ENCODE measurements around the gene HYAL1.
A peak's percentile ranks its signal among the peaks of the same experiment; 100 is the strongest.
"Not testable (repeated sequence)": the region's sequence is repeated elsewhere in the genome, so short reads cannot be mapped to it uniquely, and the experiment has no call there.

The HYAL1 gene

GRCh38 chr3:50271314-50271936, 31.9 kb downstream of the HYAL1 start:
- no peak for DNase-seq

- no peak for DNase-seq
Observed at GRCh38 chr3:50270422-50271224, 32.8 kb downstream of the HYAL1 start.

DNA sequence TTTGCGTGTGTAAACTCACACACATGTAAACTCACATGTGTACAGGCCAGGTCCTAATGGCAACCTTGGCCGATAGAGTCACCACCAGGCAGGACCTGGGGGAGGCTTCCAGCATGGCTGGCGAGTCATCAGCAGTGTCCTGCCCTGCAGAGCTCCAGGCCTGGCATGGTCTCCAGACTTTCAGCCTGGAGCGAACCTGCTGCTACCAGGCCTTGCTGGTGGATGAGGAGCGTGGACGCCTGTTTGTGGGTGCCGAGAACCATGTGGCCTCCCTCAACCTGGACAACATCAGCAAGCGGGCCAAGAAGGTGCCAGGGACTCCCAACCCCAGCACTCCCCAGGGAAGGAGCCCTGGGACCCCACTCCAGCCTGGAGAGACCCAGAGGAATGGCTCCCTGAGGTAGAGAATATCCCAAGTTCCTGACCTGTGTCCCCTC, 33.4 kb downstream of the HYAL1 start:
- DNase-seq = no peak

DNA sequence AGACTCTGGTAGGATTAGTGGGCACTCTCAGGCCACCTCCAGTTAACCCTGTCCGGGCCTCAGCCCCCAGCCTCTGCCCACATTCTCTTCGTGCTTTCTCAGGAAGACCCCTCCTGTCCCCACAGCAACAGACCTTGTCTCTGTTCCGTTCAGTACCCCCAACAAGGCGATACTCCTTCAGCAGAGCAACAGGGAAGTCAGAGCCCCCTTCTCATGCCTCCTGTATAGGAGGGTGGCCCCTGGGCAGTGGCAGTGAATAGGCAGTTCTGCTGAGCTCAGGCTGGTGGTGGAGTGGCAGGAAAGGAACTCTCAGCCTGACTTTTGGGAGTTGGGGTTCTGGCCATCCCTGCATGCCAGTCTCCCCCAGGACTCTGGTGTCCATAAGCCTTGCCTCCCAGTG, 33.9 kb downstream of the HYAL1 start:
- DNase-seq = no peak

DNA sequence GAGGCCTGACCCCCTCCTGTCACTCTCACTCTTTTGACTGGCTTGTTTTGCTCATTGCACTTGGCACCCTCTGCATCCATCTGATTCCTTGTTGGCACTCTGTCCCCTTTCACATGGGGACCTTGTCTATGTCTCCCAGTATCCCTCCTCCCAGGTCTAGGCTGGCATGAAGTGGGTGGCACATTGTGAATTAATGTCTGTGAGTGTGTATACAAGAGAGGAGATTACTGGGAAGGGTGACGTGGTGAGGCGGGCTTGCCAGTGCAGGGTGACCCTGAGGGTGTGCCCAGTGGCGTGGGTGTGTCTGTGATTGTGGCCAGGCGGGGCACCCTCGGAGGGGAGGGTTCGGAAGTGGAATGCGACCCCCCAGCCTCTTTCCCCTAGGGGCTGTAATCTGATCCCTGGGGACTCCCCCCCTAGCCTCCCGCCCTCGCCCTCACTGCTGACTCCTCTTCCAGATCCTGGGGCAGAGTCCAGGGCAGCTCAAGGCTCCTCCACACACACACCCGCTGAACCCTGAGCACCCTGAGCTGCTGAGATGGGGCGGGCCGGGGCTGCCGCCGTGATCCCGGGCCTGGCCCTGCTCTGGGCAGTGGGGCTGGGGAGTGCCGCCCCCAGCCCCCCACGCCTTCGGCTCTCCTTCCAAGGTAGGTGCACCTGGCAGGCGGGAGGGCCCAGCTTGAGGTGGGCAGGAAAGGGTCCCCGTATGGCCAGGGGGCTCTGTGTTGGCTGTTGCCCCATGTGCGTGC, 34.5 kb downstream of the HYAL1 start, which contains the start of gene SEMA3B:
Gene SEMA3B, plus strand, starts transcription at position 445 of the 749 bp plus-strand sequence. Its CDS starts 94 bp downstream, at position 539.
- no peak for DNase-seq

GRCh38 chr3:50268276-50268675, 35.1 kb downstream of the HYAL1 start:
- DNase-seq = no peak

DNA sequence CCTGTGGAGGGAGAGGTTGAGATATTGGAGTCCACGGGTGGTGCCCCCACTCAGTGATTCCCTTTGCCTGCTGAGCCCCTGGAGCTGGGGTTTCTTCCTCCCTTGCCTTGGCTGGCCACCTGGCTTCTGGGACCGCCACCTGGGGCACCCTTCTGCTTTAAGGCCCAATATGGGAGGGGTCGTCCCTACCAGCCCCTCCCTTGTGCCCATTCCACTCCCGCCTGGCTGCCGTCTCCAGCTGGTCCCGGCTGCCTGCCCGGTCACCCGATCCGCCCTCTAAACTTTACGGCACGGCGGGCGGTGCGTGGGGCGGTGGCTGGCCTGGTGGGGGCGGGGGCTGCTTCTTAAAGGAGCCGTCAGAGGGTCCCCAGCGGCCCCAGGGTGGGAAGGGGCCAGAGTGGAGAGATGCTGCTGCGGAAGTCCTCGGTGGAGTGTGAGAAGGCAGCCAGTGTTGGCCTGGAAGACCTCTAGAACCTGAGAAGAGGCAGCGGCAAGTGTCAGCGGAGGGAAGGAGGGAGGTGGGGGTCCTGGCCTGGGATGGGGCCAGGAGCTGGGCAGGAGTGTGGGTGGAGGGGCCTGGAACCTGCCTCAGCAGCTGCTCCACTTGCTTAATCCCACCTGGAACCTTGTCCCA, 36.0 kb downstream of the HYAL1 start:
- DNase-seq = peak; percentile 53

- no peak for DNase-seq
Observed at GRCh38 chr3:50266836-50267235, 36.5 kb downstream of the HYAL1 start.

- DNase-seq = no peak
Observed at GRCh38 chr3:50266017-50266416, 37.4 kb downstream of the HYAL1 start.

GRCh38 chr3:50265571-50265970, 37.8 kb downstream of the HYAL1 start:
- DNase-seq = no peak

DNA sequence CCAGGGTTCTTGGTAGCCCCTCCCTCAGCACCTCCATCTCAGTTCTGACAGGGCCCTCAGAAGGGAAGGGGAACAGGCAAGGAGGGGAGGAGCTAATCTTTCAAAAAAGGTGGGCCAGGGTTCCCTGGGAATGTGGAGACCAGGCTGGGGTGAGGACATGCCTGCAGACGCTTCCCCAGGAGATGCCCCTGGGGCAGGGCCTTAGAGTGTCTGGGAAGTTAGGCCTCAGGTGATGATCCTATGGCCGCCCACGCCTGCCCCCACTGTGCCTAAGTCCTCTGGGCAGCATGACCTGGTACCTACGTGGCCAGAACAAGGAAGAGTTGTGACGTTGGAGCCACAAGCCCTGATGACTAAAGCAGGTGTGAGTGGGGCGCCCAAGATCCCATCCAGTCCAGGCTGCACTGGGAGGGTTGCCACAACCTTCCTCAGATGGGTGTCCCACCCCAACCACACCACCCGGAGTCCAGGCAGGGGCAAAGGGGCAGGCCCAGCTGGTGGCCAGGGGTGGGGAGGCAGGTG, 38.3 kb downstream of the HYAL1 start:
- no peak for DNase-seq

DNA sequence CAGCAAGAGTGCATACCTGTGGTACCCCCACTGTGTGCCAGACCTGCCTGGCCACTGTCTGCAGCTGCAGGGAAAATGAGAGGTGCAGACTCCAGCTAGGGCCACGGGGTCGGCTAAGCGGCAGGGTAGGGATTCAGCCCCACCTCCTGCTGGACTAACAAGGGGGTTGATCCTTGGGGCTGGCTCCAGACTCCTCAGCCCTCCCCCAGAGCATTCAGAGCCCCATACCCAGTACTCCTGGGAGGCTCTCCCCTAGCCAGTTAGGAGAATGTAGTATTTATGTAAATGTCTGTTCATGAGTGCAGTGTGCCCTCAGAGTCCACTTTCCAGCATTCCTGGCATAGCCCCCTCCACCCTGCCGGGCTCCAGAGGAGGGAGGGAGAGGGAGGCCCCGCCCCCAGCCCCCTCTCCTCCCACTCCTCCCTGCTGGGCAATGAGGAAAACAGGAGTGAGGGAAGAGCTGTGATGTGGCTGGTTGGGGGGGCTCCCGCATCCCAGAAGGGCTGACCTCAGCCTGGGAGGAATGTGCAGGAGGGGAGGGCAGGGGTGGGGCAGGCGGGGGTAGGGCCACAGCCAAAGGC, 38.9 kb downstream of the HYAL1 start:
- peak; percentile 13 for DNase-seq

DNA sequence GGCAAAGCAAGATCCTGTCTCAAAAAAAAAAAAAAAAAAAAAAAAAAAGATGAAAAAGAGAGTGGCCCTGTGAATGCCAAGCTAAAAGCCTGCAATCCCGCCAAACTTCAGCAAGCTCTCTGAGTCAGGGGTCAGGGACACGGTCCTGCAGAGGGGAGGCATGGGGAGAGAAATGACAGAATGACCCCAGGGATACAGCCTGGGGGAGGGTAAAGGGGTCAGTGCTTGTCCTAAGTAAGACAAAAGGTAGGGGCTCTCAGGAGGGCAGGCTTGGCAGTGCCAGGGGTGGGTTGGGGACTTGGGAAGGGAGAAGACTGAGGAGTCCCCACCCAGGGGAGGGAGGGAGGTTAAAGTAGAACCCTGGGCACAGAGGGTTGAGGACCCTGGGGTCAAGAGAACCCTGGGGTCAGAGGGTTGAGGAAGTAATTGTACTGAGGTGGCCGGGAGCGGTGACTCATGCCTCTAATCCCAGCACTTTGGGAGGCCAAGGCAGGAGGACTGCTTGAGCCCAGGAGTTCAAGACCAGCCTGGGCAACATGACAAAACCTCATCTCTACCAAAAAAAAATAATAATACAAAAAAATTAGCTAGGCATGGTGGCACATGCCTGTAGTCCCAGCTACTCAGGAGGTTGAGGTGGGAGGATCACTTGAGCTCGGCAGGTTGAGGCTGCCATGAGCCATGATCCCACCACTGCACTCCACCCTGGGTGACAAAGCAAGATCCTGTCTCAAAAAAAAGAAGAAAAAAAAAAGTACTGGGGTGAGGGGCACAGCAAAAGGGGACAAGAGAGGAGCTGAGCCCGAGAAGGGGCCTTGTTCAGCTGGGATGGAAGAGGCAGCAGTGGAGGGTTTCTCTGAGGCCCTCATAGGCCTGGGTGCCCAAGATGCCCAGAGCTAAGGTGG, 39.6 kb downstream of the HYAL1 start:
- DNase-seq = no peak

DNA sequence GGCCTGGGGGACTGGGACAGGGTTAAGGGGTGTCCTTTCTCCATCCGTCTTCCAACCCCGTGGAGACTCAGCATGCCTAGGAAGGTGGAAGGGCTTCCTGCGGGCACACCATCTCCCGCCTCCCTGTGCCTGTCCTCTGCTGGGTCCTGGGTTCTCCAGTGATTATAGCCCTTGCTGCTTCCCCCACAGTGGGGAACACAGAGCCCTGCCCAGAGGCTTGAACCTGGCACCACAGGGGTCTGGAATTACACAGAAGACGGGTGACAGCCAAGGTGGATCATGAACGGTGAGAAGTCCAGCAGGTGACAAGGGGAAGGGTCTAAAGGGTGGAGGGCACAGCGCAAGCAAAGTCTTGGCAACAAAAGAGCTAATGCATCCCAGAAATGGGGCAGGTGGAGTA, 40.6 kb downstream of the HYAL1 start:
- no peak for DNase-seq

DNA sequence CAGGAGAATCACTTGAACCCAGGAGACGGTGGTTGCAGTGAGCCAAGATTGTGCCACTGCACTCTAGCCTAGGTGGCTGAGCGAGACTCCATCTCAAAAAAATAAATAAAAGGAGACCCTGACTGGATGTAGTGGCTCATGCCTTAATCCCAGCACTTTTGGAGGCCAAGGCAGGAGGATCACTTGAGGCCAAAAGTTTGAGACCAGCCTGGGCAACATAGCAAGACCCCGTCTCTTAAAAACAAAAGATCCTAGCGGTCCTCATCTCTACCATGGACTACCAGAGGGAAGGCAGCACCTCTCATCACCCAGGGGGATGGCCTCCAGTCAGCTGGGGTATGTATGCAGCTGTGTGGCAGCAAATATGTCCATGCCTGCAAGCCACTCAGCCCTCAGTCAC, 41.2 kb downstream of the HYAL1 start:
- DNase-seq = not testable (repeated sequence)

- no peak for DNase-seq
Observed at GRCh38 chr3:50261505-50261904, 41.9 kb downstream of the HYAL1 start.

DNA sequence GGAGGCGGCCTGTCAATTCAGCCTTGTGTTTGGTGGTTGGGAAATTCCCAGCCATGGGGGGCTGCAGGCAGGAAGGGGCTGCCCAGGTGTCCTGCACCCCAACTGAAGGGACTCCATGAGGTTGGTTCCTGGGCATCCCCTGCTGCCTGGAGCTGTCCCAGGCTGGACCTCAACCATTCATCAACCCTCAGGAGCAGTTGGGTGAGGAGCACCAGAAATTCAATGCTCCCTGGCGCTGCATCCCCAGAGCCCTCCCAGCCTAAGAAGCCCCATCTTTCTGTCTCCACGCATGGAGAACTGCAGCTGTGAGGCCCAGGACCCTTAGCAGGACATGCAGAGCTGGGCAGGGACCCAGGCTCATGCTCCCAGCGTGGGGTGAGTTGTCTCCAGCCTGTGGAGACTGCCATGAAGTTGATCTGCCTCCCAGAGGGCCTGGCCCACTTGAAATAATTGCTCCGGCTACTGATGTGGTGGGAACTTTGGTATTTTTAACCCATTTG, 42.4 kb downstream of the HYAL1 start:
- no peak for DNase-seq

DNA sequence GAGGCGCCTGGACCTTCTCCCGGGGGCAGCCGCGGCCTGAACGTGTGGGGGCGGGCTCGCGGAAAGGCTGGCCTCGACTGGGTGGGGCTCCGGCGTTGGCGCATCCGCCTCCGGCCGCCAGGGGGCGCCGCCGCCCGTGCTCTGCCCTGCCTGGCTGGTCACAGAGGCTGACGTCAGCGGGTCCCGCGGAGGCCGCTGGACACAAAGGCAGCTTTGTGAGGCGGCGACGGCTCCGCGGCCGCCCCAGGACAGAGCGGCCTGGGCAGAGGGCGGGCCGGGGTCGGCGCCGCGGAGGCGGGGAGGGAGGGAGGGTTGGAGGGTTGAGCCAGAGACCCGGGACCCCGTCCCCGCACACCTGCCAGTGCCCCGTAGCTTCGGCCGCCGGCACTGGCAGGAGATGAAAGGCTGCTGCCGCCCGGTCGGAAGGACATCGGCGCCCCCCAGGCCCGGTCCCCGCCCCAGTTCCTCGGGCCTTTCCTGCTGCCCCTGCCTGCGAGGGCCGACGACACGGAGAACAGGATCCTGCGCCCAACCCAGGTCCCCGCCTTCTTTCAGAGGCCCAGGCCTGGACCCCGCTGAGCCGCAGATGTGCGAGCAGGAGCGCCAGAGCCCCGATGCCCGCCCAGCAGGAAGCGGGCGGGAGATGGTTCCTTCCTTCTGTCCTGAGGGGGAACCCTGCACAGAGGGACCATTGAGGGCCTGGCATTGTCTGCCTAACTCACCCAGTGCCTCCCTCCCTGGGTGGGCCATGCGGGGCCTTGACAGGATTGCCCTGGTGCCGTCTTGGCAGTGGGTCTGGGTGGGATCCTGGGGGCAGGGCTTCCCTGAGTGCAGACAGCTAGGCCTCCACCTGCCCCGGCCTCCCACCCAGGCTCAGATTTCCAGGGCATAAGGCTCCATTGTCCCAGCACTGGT, 43.1 kb downstream of the HYAL1 start:
- DNase-seq = peak; percentile 80

DNA sequence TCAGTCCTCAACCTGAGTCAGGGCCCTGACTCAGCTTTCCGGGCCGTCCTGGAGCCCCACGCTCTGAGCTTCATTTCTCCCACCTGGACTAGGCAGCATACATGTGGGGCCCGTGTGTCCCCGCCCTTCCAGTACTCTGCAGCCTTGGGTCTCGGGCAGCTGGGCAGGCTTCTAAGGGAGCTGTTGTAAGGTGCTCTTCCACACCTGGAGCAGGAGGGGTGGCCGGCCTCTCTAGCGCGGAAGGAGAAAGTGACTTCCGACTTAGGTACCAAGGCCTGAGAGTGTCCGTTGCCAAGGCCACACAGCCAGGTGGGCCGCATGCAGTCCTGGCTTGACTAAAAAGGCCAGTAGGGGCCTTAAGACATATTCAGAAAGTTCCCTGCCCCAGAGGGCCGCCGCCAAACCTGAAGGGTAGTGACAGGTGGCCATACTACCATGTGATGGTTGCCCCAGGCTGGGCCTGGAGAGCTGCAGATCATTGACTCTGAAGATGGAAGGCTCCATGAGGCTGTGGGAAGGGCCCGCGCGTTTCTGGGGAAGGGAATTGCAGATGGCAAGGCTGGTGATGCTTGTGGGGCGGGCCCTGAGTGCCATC, 43.8 kb downstream of the HYAL1 start:
- DNase-seq = no peak

DNA sequence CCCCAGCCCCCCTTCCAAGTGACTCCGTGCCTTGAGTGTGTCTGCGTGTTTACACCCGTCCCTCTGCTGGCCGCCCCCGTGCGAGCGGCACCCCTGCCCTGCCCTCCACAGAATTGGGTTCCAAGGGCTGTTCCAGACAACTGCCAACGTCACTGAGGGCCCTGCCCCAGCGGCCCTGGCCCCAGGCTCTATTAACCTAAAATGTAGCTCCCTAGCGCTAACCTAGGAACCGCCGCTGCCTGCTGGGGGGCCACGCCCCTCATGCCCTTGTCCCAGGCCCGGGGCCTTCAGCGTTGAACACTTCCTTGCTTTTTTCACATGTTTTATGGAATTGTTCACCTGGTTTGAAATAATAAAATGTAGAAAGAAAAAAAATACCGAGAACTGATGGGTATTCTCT, 44.4 kb downstream of the HYAL1 start:
- no peak for DNase-seq
